ENCODE measurements around the gene SMYD4.
"Not testable (repeated sequence)": the region's sequence is repeated elsewhere in the genome, so short reads cannot be mapped to it uniquely, and the experiment has no call there.

The SMYD4 gene

GRCh38 chr17:1830288-1830687 is 586 bp upstream of the SMYD4 start:
- peak; percentile 12 for DNase-seq (ENCODE audit: low spot score)

GRCh38 chr17:1829216-1829591 is 498 bp downstream of the SMYD4 start:
- no peak for DNase-seq (ENCODE audit: low spot score)

GRCh38 chr17:1820528-1821252 is 9.0 kb downstream of the SMYD4 start:
- DNase-seq (ENCODE audit: low spot score) = no peak

- no peak for DNase-seq (ENCODE audit: low spot score)
These were observed 16.6 kb downstream of the SMYD4 start for GRCh38 chr17:1813088-1813487.

- DNase-seq (ENCODE audit: low spot score) = no peak
These were observed 19.1 kb downstream of the SMYD4 start for GRCh38 chr17:1810450-1811103.

GRCh38 chr17:1809815-1810214 is 19.9 kb downstream of the SMYD4 start:
- not testable (repeated sequence) for DNase-seq (ENCODE audit: low spot score)

- DNase-seq (ENCODE audit: low spot score) = no peak
These were observed 21.1 kb downstream of the SMYD4 start for GRCh38 chr17:1808644-1809043.

GRCh38 chr17:1807890-1808289 is 21.8 kb downstream of the SMYD4 start:
- DNase-seq (ENCODE audit: low spot score) = no peak

GRCh38 chr17:1803280-1803679 is 26.4 kb downstream of the SMYD4 start:
- DNase-seq (ENCODE audit: low spot score) = no peak

GRCh38 chr17:1802429-1802828 is 27.3 kb downstream of the SMYD4 start:
- DNase-seq (ENCODE audit: low spot score) = no peak

- DNase-seq (ENCODE audit: low spot score) = no peak
These were observed 29.0 kb downstream of the SMYD4 start for GRCh38 chr17:1800712-1801111.

GRCh38 chr17:1800240-1800639 is 29.5 kb downstream of the SMYD4 start:
- no peak for DNase-seq (ENCODE audit: low spot score)

- DNase-seq (ENCODE audit: low spot score) = not testable (repeated sequence)
These were observed 31.9 kb downstream of the SMYD4 start for GRCh38 chr17:1797846-1798245.

- DNase-seq (ENCODE audit: low spot score) = no peak
These were observed 32.4 kb downstream of the SMYD4 start for GRCh38 chr17:1797323-1797722.

GRCh38 chr17:1796800-1797199 is 32.9 kb downstream of the SMYD4 start:
- DNase-seq (ENCODE audit: low spot score) = no peak

GRCh38 chr17:1793447-1793806 is 36.3 kb downstream of the SMYD4 start:
- DNase-seq (ENCODE audit: low spot score) = no peak

- no peak for DNase-seq (ENCODE audit: low spot score)
These were observed 36.9 kb downstream of the SMYD4 start for GRCh38 chr17:1792495-1793446.

GRCh38 chr17:1789936-1790335 is 39.8 kb downstream of the SMYD4 start:
- no peak for DNase-seq (ENCODE audit: low spot score)

- no peak for DNase-seq (ENCODE audit: low spot score)
These were observed 42.3 kb downstream of the SMYD4 start for GRCh38 chr17:1787301-1787902.

GRCh38 chr17:1786708-1787107 is 43.0 kb downstream of the SMYD4 start:
- no peak for DNase-seq (ENCODE audit: low spot score)

- DNase-seq (ENCODE audit: low spot score) = no peak
These were observed 43.8 kb downstream of the SMYD4 start for GRCh38 chr17:1785930-1786329.

GRCh38 chr17:1783834-1784611 is 45.7 kb downstream of the SMYD4 start:
- peak; percentile 6 for DNase-seq (ENCODE audit: low spot score)
